Measurements from ENCODE around the gene ZNF444. TPM values are rescaled to one million over a fixed set of nuclear protein-coding genes. Genes with fewer than 3 reads are reported as not detected.

The ZNF444 gene
- total RNA-seq, 4 donors from 2014 or later: 16.4 to 38.9 (median 24.9) TPM

GRCh38 chr19:56099638-56100539 is 41.2 kb upstream of the ZNF444 start:
- in situ Hi-C loops (cut with MboI; ENCODE audit: low sequenced_read_pairs in 4 of 4): no loop called here
- Histone ChIP-seq H3K27me3 (no peaks in the 10 kb centered on the region), H3K27ac (no peak overlapping the region), H3K4me3 (no peak overlapping the region), H3K9me3 (no peaks in the 10 kb centered on the region), H3K36me3 (peaks cover 0 to 7% of the 10 kb centered on the region in 2 donors), H3K4me1 (peaks cover 4 to 5% of the 10 kb centered on the region in 2 donors)
- TF ChIP-seq POLR2A (IDR thresholded peaks at IDR 0.05): no peak
- ATAC-seq: no peak
- DNase-seq: no peak
- intact Hi-C loops (cut with DNase I; ENCODE audit: low total_unique reads): loop anchor here (10.0 kb wide), 1 partner anchor 1695 kb away; no protein-coding TSS in a partner anchor

DNA sequence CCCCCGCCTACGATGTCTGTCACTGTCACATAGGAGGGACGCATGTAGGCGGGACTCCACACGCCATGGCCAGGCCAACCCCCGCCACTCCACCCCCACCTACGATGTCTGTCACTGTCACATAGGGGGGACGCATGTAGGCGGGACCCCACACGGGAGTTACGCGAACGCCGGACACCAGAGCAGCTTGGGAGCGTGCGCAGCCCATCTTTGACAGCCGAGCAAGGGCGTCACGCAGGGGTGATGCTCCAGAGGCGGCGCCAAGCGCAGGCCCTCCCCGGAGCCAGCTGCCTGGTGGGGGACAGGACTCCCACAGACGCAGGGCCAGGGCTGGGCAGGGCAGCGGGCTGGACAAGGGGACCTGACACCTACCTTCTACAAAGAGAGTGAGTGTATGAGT is 40.0 kb upstream of the ZNF444 start:
- H3K4me1 ChIP-seq: peaks cover 10 to 11% of the 10 kb centered on the region in 2 donors
- DNase-seq (no peak), ATAC-seq (no peak)
- TF ChIP-seq, protein P1, sequence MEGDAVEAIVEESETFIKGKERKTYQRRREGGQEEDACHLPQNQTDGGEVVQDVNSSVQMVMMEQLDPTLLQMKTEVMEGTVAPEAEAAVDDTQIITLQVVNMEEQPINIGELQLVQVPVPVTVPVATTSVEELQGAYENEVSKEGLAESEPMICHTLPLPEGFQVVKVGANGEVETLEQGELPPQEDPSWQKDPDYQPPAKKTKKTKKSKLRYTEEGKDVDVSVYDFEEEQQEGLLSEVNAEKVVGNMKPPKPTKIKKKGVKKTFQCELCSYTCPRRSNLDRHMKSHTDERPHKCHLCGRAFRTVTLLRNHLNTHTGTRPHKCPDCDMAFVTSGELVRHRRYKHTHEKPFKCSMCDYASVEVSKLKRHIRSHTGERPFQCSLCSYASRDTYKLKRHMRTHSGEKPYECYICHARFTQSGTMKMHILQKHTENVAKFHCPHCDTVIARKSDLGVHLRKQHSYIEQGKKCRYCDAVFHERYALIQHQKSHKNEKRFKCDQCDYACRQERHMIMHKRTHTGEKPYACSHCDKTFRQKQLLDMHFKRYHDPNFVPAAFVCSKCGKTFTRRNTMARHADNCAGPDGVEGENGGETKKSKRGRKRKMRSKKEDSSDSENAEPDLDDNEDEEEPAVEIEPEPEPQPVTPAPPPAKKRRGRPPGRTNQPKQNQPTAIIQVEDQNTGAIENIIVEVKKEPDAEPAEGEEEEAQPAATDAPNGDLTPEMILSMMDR (IDR thresholded peaks at IDR 0.05 in 4 of 5, conservative IDR thresholded peaks at IDR 0.05 in 1 of 5): no peak
- TF ChIP-seq POLR2A (IDR thresholded peaks at IDR 0.05): no peak
- H3K4me3 ChIP-seq: no peak overlapping the region
- H3K27ac ChIP-seq: no peak overlapping the region
- H3K9me3 ChIP-seq: no peaks in the 10 kb centered on the region
- peaks cover 0 to 7% of the 10 kb centered on the region in 2 donors for H3K36me3 ChIP-seq
- in situ Hi-C loops (cut with MboI; ENCODE audit: low sequenced_read_pairs in 4 of 4) (no loop called here), intact Hi-C loops (cut with DNase I; ENCODE audit: low total_unique reads) (loop anchor here (10.0 kb wide), 1 partner anchor 1694 kb away; no protein-coding TSS in a partner anchor)
- no peaks in the 10 kb centered on the region for H3K27me3 ChIP-seq

DNA sequence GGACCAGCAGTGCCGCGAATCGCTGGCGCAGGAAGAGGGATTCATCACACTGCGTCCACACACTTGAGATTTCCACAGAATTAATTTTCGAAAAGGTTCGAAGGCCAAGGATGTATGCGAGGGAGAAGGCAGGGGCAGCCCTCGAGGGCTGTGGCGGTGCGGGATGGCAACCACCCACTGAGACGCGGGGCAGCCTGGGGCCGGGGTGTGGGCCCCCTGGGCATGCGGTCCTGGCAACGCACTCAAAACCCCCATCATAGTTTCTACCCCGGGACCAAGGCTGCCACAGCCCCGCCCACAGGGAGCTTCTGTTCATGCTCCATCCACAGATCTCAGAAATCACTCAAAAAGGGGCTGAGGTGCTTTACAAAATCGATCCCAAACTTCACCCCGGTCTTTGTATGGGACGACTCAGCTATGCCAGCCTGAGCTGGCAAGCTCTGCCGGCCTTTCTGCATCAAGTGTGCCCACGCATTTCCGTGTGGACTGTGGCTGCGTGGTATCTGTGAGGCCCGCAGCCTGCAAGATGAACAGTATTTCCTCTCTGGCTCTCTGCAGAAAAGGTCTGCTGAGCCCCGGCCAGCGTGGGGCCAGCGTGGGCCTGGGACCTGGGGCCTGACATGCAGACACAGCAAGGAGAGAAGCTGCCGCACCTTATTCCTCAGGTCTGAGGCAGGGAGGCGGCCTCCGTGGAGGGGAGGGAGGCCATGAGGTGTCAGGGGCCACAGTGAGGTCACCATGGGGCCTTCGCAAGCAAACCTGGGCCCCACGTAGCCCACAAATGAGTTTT is 39.1 kb upstream of the ZNF444 start:
- no peak for DNase-seq
- Histone ChIP-seq H3K27ac (no peak overlapping the region), H3K4me1 (peaks cover 10 to 11% of the 10 kb centered on the region in 2 donors), H3K36me3 (peaks cover 0 to 7% of the 10 kb centered on the region in 2 donors), H3K4me3 (no peak overlapping the region), H3K9me3 (no peaks in the 10 kb centered on the region), H3K27me3 (no peaks in the 10 kb centered on the region)
- intact Hi-C loops (cut with DNase I; ENCODE audit: low total_unique reads) (loop anchor here (10.0 kb wide), 1 partner anchor 1693 kb away; no protein-coding TSS in a partner anchor), in situ Hi-C loops (cut with MboI; ENCODE audit: low sequenced_read_pairs in 4 of 4) (no loop called here)
- TF ChIP-seq POLR2A (IDR thresholded peaks at IDR 0.05): no peak
- TF ChIP-seq, protein P1 (IDR thresholded peaks at IDR 0.05 in 4 of 5, conservative IDR thresholded peaks at IDR 0.05 in 1 of 5): no peak
- ATAC-seq: no peak

- no peaks in the 10 kb centered on the region for H3K27me3 ChIP-seq
- peaks cover 0 to 7% of the 10 kb centered on the region in 2 donors for H3K36me3 ChIP-seq
- intact Hi-C loops (cut with DNase I; ENCODE audit: low total_unique reads): loop anchor here (10.0 kb wide), 1 partner anchor 1692 kb away; no protein-coding TSS in a partner anchor
- ATAC-seq: no peak
- H3K9me3 ChIP-seq: no peaks in the 10 kb centered on the region
- H3K27ac ChIP-seq: no peak overlapping the region
- H3K4me3 ChIP-seq: no peak overlapping the region
- DNase-seq: no peak
- no peak for TF ChIP-seq POLR2A (IDR thresholded peaks at IDR 0.05)
- TF ChIP-seq, protein P1 (IDR thresholded peaks at IDR 0.05 in 4 of 5, conservative IDR thresholded peaks at IDR 0.05 in 1 of 5): no peak
- in situ Hi-C loops (cut with MboI; ENCODE audit: low sequenced_read_pairs in 4 of 4): no loop called here
- peaks cover 14 to 20% of the 10 kb centered on the region in 2 donors for H3K4me1 ChIP-seq
These were observed 38.0 kb upstream of the ZNF444 start for GRCh38 chr19:56103027-56103614.

Data from gastrocnemius medialis (tissue), 4 donors.